ENCODE measurements around the gene MLN.
A peak's percentile ranks its signal among the peaks of the same experiment; 100 is the strongest.

MLN gene

DNA sequence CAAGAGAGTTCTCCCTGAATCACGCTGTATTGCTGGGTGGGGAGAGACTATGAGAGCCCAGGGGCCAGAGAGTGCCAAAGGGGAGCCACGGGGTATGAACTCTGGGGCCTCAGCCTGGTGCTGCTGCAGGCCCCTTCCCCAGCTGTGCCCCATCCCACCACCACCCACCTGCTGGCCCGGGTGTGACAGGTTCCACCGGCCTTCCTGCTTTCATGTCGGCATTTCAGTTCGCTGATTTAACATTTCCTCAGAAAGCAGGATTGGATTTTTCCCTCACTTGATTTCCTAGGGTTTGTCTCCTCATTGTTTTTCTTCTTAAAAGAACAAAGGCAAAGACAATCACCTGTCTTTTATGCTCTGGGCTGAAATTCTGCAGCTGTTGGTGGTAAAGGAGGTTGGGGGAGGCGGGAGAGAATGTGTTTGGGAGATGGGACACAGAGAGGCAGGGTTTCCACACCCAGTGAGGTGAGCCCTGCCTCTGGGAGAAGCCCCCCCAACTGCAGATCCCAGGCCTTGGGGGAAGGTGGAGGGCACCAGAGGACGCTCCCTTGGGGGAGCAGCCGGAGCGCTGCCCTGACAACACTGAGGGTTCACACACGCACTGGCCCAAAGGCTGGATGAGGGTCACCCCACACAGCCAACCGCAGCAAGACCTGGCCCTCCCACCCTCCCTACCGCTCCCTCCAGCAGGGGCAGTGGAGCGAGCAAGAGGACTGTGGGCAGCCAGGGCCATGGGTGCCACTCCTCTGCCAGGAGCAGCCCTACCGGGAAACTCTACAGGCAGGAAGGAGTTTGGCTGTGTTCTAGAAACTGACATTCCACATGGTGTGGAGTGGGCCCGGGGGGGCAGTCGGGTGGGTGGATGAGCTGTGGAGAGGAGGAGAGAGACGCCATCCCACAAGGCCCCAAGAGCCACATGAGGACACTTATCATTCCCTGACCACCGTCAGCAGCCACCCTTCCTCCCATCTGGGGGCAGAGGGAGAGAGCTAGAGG is 10.5 kb upstream of the MLN start:
- DNase-seq, result no peak

DNA sequence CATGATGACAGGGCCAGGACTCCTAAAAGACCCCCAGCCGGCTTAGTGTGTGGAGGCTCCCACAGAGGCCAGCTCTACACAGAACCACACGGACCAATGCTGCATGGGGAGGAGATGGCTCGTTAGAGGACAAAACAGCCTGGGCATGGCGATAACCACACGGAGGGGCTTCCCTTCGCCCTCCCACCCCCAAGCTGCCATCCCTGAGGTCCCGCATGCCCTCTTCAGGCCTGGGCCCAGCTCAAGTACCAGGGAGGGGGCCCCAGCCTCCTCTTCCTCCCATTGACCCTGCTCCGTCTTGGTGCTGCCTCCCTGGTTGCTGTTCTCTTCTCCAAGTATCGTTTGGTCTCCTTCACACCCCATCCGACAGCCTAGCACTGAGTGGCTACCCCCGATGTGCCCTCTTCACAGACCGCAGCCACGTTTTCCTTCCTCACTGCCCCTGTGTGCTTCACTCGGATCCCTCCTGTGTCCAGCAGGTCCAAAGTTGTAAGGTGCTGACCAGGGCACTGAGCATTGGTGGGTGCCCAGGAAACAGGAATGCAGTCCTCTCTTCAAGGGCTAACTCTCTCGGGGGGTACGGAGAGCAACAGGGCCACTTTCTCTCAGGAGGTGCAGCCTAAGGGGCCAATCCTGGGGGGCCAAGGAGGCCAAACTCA is 9.6 kb upstream of the MLN start:
- DNase-seq, result no peak

DNA sequence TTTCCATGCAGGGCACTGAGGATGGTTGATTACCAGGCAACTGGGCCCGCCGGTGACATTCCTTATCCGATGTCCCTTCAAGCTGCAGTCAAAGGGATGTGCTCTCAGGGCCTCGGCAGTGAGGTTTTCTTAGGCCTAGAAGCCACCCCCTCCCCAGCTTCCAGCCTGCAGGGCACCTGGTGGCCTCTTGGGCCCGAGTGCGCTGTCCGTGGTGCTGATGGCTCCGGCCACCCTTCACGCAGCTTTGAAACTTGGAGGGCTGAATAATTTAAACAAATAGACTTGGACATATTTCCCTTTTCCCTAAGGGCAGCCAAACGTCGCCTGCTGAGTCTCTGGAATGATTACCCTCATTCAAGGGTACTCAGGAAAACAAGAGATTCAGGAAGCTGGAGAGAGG is 8.9 kb upstream of the MLN start:
- no peak for DNase-seq

DNA sequence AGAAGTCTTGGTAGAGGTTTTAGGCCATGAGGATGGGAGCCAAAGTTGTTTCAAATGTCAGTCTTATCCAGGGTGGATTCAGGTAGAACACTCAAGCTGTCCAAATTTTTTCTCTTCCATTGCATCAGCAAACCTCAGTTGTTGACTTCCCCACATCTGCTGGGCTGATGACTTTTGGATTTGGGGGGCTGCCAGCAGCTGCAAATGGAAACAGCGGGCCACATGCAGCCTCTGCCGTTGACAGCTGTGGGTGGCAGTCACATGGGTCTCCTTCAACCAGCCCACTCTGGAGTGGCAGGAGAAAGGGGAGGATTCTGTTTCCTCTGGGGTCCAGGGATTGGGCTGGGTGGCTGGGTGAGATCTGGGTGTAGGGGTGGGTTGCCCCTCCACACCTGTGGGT is 5.8 kb upstream of the MLN start:
- no peak for DNase-seq

DNA sequence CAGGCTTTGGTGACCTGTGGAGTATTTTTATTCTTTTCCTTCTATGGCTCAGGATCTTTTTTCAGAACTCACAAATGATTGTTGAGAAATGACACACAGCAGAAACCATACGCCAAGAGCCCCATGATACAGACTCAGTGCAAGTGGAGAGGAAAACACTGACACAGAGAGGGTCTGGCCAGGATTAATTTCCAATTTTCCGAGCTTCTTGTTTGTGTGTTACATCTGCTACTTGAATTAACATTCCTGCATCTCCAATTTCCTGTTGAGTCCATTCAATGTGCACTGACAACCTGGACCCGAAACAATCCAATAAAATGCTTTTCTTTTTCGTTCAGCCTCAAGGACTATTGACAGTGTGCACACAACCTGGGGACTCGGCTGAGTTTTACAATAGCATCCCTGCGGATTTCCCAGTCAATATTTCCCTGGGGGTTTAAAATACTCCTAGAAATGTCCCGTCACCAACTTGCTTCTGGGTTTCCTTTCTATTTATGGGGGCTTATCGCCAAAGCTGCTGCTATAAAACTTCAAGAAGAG is 4.9 kb upstream of the MLN start:
- DNase-seq, result no peak

DNA sequence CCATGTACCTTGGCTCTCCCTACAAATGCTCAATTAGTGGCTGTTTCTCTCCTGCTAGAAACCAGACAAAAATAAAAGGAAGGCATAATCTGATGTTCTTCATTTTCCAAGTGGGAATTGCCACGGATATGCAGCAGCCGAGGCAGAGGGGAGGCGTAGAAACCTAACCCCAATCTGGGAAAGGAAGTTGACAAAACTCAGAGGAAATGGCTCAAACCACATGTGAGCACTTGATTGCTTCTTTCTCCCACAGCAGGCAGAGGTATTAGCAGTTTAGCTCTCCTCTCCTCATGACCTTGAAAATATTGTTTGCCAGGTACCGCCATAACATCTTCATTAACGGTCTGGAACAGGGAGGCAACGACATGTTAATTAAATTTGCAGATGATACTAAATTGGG is 3.8 kb upstream of the MLN start:
- no peak for DNase-seq

DNA sequence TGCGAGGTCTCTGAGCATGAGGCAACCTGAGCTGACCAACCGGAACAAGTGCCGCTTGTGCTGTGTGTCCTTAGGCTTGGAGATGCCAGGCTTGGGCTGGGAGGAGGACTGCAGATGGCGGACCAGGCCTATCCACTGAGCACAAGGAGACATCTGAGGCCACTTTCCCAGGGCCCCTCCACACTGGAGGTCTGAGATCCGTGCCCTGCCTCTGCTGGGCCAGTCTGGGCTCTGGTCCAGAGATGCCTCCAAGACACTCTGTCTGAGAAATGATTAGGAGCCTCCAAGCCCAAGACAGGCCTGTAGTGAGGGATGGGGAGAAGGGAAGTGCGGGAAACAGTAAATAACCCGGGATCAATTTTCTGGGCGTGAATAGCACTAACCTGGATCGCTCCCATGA is 3.0 kb upstream of the MLN start:
- no peak for DNase-seq

DNA sequence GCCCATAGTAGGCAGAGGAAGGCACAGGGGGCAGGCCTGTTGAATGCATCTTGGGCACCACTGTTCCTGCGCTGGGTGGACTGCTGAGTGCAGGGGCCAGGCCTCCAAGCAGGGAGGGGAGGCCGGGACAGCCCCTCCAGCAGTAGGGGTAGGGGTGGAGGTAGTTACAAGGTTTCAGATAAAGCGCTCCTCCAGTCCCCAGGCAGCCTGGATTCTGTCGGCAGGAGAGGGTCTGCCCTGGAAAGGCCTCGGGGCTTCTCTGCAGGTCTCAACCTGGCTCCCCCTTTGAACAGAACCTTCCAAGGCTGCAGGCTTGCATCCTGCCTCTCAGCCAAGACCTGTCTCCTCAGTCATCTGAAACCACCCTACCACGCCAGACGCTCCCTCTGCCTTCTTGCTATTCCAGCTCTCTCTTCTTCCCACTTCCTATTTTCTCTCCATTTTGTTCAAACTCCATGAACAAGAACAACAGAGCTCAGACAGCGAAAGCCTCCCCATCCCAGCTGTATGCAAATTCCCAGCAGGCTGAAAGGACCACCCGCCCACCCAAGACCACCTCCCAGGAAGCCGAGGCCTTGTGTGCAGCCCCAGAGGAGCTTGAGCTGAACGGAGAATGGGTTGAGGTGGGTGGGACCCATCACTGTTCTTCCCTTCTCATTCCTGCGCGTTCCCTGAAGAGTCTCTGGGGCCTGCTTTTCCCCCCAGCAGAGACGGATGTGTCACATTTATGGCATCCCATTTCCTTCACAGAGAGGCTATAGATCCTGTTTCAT is 1.4 kb downstream of the MLN start:
- no peak for DNase-seq

DNA sequence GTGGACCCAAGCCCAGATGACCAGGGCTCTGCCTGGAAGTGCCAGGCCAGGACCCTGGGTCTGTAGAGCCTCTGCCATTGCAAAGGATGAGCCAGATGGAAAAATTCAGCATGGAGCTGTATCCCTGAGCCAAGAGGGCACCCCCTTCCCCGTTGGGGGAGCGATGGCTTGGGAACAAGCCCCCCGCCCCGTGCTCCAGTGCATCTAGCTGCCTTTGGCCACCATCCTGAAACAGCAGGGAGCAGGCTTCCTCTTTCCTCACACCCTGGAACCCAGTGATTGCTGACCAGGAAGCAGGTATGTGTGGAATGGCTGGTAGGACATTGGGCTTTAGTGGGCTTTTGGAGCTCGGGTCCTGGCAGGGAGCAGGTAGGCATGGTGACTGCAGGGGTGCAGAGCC is 2.2 kb downstream of the MLN start:
- no peak for DNase-seq

DNA sequence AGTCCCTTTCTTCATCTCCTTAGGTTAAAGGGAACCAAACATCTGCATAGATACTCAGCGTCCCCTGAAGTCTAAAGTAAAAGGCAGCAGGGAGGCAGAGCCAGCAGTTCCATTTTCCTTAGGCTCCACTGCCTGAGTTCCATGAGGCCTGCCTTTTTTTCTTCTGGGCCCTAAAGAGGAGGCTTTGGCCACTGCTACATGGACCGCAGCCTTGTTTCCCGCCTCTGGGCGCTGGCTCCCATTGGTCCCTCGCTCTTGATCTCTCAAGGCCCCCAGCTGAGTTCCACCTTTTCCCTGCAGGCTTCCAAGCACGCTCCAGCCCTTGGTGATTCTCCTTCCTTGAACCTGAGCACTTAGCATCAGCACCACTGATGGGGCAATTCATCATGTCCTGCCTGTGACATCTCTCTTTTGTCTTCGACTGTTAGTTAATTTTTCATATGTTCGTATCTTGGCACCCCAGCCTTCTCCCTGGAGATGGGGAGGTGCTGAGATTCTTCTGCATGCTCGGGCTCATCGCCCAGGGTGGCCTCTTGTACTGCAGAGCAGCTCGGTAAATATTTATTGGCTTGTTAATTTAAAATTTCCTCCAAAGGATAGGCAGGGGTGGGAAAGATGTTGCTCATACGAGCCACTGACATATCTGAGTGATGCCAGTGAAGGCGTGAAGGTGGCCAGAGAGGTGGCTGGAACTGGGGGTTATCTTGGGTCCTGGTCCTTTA is 3.4 kb downstream of the MLN start:
- no peak for DNase-seq

DNA sequence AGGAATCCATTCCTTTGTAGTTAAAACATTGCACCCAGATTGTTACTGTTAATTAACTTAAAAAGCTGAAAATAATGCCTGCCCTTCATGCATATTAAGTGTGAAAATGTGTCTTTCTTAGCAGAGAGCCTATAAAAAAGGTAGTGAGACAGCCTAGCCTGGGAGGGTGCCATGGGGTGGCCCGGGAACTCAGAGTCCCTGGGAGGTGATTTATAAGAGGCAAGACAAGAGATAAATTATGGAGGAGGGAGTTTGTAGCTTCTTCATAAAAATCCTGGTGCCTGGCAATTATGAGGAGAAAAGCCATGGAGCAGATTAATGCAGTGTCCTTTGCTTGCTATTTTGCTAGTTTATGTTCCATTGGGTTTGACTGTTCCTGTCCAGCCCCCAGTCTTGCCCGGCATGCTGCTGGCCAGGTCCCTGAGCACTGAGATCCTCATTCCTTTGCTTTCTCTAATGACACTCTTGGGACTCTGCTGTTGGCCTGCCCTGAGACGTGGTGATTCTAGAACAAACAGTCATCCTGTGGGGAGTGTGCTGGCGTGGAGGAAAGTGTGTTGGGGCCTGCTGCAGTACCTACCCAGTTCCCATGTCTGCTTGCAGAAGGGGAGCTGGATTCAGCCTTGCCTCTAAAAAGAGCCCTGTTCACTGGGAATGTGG is 4.2 kb downstream of the MLN start:
- DNase-seq, result no peak

DNA sequence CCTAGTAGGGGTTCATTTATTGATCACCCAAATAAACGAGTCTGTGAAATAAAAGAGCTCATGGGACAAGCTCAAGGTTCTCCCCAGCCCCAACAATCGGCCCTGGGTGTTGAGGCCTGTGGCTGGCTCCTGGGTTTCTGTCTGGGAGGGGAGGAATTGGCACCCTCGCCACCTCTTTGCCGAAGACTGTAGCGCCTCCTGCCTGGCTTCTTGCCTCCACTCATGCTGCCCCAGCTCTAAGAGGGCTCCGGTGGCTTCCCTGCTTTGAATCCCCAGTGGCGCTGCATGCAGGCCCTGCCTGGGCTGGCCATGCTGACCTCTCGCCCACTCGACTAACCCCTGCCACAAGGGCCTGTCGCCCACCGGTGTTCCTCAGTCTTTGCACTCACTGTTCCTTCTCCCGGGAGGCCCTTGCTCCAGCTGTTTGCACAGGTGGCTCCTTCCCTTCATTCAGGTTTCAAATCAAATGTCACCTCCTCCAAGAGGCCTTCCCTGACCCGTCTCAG is 5.4 kb downstream of the MLN start:
- DNase-seq, result no peak

DNA sequence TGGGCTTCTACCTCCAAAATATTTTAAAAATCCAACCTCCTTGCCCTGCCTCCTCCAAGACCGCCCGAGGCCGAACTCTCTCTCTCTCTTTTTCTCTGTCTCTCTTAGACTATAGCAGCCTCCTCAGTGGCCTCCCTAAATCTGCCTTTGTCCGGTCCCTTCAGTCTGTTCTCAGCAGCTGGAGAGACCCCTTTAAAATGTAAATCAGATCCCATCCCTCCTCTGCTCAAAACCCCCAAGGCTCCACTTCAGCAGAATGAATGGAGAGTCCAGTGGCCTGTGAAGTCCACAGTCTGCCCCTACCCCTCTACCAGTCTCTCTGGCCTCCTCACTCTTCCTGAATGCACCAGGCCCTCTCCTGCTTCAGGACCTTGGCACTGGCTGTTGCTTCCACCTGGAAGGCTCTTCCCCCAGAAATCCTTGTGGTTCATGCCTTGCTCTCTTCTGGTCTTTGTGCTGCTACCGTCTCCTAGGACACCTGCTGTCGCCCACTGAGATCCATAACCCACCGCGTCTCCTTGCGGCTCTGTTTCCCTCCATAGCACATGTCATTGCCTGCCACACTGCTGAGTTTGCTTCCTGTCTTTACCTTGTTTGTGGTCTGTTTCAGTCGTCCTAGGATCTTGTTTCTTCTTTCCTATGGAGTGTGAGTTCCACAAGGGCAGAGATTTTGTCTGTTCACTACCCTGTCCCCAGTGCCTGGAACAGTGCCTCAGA is 6.0 kb downstream of the MLN start:
- no peak for DNase-seq

DNA sequence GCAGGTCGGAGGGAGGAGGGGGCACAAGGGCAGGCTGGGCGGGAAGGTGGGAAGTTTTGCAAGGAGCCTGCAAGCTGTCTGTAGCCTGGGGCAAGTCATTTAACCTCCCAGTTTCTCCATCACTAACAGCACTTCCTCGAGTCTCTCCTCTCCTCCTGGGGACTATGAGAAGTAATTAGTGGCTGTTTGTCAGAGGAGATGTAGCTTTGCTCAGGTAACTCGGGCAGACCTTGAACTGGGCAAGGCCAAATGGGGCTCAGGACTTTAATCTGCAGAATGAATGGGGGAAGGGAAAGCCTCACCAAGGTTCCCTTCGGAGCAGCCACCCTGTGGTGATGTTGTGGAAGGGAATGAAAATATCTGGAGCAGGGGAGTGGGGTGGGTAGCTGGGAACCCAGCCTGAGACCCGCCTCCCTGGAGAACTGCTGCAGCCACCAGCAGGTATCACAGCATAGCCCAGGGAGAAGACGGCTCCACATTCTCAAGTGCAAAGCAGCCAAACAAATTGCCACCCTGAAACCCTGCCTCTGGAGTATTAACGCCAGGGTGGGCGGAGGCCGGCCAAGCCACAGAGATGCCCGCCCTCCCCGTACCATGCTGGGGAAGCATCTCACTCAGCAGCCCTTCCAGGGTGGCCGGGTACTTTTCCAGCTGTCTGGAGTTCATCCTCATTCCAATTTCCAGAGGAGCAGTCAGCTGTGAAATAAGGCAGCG is 8.7 kb downstream of the MLN start:
- no peak for DNase-seq

DNA sequence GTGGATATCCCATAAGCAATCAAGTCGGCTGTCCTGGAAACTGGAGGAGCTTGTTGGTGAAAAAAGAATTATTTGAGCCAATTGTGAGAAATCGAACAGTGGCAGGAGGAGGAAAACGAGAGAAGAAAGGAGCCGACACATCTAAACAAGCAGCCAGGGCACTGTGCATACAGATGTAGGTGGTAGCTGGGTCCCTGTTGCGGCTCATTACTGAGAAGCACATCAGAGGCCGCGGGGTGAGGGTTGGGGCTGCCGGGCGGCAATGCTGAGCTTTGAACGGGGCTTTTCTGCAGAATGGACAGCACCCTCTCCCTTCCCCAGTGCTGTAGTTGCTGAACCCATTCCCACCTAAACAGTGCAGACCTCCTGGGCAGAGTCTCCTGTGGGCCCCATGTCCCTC is 10.8 kb downstream of the MLN start:
- DNase-seq, result no peak

DNA sequence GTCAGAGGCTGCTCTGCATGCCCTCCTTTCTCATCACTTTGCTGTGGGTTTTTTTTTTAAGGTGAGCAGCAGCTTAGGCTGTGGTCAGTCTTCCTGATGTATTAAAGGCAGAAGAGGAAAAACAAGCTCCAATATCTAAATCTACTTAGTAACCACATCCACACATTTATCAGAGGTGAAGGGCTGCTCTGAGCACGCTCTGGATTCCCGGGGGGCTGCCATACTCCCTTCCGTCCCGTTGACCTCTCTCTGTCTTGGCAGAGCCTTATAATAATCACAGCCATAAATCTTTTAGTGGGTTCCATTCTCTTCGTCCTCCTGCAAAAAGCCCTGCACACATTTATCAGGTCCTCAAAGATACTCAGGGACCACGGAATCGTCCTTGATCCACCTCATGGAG is 12.2 kb downstream of the MLN start:
- no peak for DNase-seq

DNA sequence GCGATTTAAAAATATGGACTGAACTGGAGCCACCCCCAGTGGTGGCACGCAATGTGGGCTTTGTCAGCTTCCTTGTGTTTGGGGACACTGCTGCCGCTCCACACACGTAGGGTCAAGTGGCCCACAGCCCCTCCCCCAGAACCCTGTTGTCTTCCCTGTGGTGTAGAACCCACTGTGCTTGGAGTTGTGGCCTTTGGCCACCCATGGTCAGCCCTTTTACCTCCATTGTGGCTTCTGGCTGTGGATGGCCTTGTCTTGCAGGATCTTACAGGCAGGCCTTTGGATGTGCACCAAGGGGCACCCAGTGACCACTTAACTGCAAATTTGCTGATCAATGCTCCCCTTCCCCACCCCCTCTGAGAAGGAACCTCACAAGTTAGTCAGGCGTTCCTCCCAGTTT is 12.9 kb downstream of the MLN start:
- no peak for DNase-seq

DNA sequence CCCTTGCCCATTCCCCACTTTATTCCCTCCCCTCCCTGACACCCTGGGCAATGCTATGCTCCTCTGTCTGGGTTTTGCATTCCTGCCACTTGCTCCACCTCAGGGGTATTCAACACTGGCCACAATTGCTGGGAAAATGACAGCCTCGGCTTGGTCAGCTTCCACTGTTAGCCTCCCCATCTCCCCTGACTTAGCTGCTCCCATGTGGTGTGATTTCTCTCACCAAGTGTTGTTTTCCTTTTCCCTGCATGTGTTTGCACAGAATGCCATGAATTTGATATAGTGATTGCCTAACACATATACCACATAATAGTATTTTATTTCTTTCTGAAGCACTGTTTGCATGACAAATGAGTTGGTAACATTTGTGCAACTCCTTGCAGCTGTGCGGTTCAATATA is 13.4 kb downstream of the MLN start:
- DNase-seq, result no peak

DNA sequence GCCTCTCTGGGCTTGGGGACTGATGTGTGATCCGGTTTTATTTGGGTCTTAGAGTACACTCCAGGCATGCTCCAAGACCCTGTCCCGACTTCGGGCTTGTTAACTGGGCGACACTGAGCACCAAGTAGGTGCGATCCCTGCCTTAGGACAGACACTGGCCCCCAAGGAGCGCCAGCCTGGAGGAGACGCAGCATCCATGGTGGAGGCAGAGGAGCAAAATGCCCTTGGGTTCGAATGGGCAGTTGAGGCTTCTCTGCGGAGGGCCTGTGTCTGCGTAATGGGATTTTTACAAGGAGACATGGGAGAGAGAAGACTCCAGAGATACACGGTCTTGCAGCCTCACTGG is 14.3 kb downstream of the MLN start:
- no peak for DNase-seq

DNA sequence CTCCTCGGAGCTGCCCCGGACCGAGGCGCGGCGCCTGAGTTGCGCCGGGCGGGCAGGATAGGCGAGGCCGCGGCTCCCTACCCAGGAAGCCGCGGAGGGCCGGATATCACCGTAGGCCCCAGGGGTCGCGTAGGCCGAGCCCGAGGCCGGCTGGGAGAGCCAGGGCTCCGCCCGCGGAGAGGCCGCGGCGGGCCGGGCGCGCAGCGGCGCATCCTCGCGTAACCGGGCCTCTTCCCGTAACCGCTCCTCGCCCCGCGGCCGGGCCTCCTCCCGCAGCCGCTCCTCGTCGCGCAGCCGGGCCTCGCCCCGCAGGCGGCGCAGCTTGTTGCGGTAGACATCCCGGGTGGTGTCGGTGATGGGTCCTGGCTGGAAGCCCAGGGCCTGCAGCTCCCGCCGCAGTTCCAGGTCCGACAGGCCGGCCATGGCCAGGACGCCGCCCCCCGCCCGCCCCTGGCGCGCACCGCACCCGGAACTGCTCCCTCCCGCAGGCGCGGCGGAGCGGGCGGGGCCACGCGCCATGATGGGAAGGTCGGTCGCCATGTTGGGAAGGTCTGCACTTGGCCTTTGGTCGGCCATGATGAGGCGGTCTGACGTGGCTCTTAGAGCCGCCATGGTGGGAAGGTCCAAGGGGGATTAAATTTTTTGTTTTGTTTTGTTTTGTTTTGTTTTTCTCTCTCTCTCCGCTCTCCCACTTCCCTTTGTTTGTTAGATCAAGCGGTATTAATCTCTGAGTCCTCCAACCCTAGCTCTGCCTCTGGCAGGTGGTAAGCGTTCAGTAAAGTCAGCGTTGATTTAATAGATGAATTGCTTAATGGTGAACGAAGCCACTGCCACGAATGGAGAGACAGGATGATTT is 14.9 kb downstream of the MLN start, which contains the start of gene LEMD2:
LEMD2 (minus strand) TSS at position 437 of the 856 bp plus-strand sequence; CDS start at position 423, 14 bp downstream.
- DNase-seq, result peak; percentile 50
